ENCODE results near the gene DISC1.

The DISC1 gene

DNA sequence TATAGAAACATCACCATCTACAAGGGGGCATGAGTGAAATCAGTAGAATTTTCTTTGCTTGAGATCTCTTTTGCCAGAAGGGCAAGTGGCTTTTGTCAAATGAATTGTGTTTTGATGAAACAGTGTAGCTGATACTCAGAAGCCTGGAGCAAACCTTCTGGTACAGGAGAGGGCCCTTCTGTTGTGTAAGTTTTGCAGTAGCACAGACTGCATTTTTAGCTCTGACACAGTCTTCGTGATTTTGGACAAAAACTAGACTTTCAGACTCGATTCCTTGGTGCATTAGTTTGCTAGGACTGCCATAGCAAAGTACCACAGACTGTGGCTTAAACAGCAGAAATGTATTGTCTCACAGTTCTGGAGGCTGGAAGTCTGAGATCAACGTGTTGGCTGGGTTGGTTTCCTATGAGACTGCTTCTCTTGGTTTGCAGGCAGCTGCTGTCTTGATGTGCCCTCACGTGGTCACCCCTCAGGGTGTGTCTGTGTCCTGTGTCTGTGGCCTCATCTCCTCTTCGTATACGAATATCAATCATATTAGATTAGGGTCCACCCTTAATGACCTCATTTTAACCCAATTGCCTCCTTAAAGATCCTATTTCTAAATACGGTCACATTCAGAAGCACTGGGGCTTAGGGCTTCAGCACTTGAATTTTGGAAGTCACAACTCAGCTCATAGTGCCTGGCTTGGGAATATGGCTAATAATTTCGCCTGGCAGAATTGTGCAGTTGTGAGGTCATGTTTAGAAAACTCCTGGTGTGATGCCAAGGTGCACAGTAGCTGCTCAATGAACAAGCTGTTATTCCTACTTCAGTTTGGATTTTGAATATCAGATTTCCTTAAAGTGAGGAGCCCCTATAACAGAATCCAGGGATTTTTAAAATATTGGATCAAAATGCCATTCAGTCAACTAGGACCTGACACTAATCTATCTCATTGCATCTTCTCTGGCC, 21.2 kb upstream of the DISC1 start:
- Histone ChIP-seq H3K4me1 (ENCODE audit: control insufficient read depth in 2 of 2, insufficient read depth in 2 of 2, low read length in 2 of 2) (peaks cover 0 to 3% of the 10 kb centered on the region in 2 donors), H3K9ac (ENCODE audit: low read depth in 1 of 2, low read length in 2 of 2) (no peak overlapping the region), H3K4me3 (ENCODE audit: low read length in 2 of 2) (no peak overlapping the region), H3K36me3 (ENCODE audit: control insufficient read depth in 2 of 2, insufficient read depth in 2 of 2, low read length in 2 of 2) (no peaks in the 10 kb centered on the region), H3K27me3 (ENCODE audit: control insufficient read depth in 2 of 2, insufficient read depth in 2 of 2, low read length in 2 of 2) (no peaks in the 10 kb centered on the region), H3K9me3 (ENCODE audit: control insufficient read depth in 2 of 2, low read length in 2 of 2) (no peaks in the 10 kb centered on the region), H3K27ac (ENCODE audit: low read depth in 2 of 2, low read length in 2 of 2) (no peak overlapping the region)

DNA sequence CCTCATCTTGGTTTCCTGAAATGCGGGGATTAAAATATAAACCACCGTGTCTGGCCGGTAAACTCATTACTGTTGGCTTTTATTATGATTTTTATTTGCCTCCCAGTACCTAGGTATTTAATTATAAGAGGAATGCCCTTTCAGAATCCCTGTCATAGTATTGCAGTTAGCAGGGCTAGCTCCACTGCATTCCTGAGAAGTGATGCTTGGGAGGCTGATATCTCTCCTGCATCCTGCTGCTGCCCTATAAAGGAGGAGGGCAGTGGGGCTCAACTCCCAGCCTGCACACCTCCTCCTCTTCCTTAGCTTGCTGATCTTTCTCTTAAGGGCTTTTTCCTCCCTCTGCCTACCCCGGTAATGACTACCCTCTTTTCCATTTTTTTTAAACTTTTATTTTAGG, 19.9 kb upstream of the DISC1 start:
- no peaks in the 10 kb centered on the region for H3K9me3 ChIP-seq (ENCODE audit: control insufficient read depth in 2 of 2, low read length in 2 of 2)
- H3K27me3 ChIP-seq (ENCODE audit: control insufficient read depth in 2 of 2, insufficient read depth in 2 of 2, low read length in 2 of 2), result no peaks in the 10 kb centered on the region
- H3K4me3 ChIP-seq (ENCODE audit: low read length in 2 of 2), result no peak overlapping the region
- H3K36me3 ChIP-seq (ENCODE audit: control insufficient read depth in 2 of 2, insufficient read depth in 2 of 2, low read length in 2 of 2), result no peaks in the 10 kb centered on the region
- peaks cover under 1 to 3% of the 10 kb centered on the region in 2 donors for H3K4me1 ChIP-seq (ENCODE audit: control insufficient read depth in 2 of 2, insufficient read depth in 2 of 2, low read length in 2 of 2)
- H3K27ac ChIP-seq (ENCODE audit: low read depth in 2 of 2, low read length in 2 of 2), result no peak overlapping the region
- no peak overlapping the region for H3K9ac ChIP-seq (ENCODE audit: low read depth in 1 of 2, low read length in 2 of 2)

DNA sequence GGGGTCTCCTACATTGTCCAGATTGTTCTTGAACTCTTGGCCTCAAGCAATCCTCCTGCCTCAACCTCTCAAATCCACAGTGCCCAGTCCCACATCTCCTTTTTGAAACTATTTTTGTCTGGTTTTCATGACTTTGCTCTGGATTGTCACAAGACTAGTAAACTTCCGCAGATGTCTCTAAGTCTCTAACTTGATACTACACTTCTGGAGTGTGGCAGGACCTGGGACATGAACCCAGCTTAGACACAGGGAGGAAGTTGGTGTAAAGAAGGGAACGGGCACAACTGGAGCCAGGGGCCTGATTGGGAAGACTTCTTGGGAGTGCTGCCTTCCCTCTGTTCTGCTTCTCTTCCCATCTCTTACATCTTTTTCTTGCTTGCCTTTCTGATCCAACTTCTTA, 16.2 kb upstream of the DISC1 start:
- Histone ChIP-seq H3K27me3 (ENCODE audit: control insufficient read depth in 2 of 2, insufficient read depth in 2 of 2, low read length in 2 of 2) (no peaks in the 10 kb centered on the region), H3K4me3 (ENCODE audit: low read length in 2 of 2) (no peak overlapping the region), H3K27ac (ENCODE audit: low read depth in 2 of 2, low read length in 2 of 2) (no peak overlapping the region), H3K9me3 (ENCODE audit: control insufficient read depth in 2 of 2, low read length in 2 of 2) (no peaks in the 10 kb centered on the region), H3K9ac (ENCODE audit: low read depth in 1 of 2, low read length in 2 of 2) (no peak overlapping the region), H3K4me1 (ENCODE audit: control insufficient read depth in 2 of 2, insufficient read depth in 2 of 2, low read length in 2 of 2) (peaks cover 0 to 8% of the 10 kb centered on the region in 2 donors), H3K36me3 (ENCODE audit: control insufficient read depth in 2 of 2, insufficient read depth in 2 of 2, low read length in 2 of 2) (no peaks in the 10 kb centered on the region)

DNA sequence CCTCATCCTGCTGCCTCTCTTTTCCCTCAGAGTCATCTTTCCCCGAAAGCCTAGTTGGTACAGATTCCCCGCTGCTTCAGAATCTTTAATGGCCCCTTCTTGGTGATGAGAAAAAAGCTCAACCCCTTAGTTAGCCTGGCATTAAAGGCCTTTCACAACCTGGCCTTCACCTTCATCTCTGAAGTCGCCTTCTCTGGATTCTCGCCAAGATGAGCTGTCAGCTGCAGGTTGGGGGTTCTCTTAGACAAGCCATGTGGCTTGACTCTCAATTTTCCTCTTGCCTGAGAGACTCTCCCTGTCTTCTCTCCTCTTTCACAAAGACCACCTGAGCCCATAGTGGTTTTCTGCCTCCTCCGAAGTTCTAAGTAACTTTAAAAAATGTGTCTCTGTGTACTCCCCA, 15.5 kb upstream of the DISC1 start:
- Histone ChIP-seq H3K4me3 (ENCODE audit: low read length in 2 of 2) (no peak overlapping the region), H3K9me3 (ENCODE audit: control insufficient read depth in 2 of 2, low read length in 2 of 2) (no peaks in the 10 kb centered on the region), H3K27ac (ENCODE audit: low read depth in 2 of 2, low read length in 2 of 2) (no peak overlapping the region), H3K4me1 (ENCODE audit: control insufficient read depth in 2 of 2, insufficient read depth in 2 of 2, low read length in 2 of 2) (peaks cover 0 to 8% of the 10 kb centered on the region in 2 donors), H3K9ac (ENCODE audit: low read depth in 1 of 2, low read length in 2 of 2) (no peak overlapping the region), H3K27me3 (ENCODE audit: control insufficient read depth in 2 of 2, insufficient read depth in 2 of 2, low read length in 2 of 2) (no peaks in the 10 kb centered on the region), H3K36me3 (ENCODE audit: control insufficient read depth in 2 of 2, insufficient read depth in 2 of 2, low read length in 2 of 2) (no peaks in the 10 kb centered on the region)

DNA sequence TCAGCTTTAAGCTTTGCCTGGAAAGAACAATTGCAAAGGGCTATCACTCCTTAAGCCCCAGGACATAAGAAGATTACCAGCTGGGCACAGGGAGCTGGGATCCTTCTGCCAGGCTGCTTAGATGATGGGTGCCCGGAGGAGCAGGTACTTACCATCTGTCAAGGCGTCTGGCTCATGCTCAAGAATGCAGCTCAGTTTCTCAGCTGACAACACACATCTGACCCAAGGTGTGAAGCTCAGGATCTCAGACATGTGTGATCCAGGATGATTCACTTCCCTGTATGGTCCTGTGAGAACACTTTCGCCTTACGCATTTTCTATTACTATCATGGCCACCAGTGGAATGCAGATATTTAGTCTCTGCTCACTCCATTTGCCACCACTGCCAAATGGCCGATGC, 14.7 kb upstream of the DISC1 start:
- peak overlapping the region in 1 of 2 donors; percentile 18 for H3K27ac ChIP-seq (ENCODE audit: low read depth in 2 of 2, low read length in 2 of 2)
- peaks cover 0 to 8% of the 10 kb centered on the region in 2 donors for H3K4me1 ChIP-seq (ENCODE audit: control insufficient read depth in 2 of 2, insufficient read depth in 2 of 2, low read length in 2 of 2)
- no peak overlapping the region for H3K9ac ChIP-seq (ENCODE audit: low read depth in 1 of 2, low read length in 2 of 2)
- no peaks in the 10 kb centered on the region for H3K9me3 ChIP-seq (ENCODE audit: control insufficient read depth in 2 of 2, low read length in 2 of 2)
- no peaks in the 10 kb centered on the region for H3K36me3 ChIP-seq (ENCODE audit: control insufficient read depth in 2 of 2, insufficient read depth in 2 of 2, low read length in 2 of 2)
- peak overlapping the region in 1 of 2 donors; percentile 4 for H3K4me3 ChIP-seq (ENCODE audit: low read length in 2 of 2)
- no peaks in the 10 kb centered on the region for H3K27me3 ChIP-seq (ENCODE audit: control insufficient read depth in 2 of 2, insufficient read depth in 2 of 2, low read length in 2 of 2)

DNA sequence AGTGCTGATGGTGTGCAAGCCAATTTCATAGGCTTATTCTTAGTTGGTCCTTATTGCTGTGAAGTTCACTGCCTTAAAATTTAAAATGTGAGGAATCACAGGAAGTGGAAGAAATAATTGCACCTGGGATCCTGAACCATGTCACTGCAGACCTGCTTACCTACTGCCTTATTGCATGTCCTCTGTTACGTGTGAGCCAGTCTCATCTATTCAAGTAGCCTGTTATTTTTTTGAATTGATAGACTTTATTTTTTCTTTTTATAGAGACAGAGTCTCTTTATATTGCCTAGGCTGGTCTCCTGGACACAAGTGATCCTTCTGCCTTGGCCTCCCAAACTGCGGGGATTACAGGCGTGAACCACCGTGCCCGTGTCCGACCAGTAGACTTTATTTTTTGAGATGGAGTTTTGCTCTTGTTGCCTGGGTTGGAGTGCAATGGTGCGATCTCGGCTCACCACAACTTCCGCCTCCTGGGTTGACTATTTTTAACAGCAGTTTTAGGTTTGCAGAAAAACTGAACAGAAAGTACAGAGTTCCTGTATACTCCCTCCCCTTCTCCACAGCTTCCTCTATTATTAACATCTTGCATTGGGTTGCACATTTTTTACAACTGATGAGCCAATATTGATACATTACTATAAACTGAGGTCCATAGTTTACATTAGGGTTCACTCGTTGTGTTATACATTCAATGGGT, 14.0 kb upstream of the DISC1 start:
- no peaks in the 10 kb centered on the region for H3K27me3 ChIP-seq (ENCODE audit: control insufficient read depth in 2 of 2, insufficient read depth in 2 of 2, low read length in 2 of 2)
- H3K4me1 ChIP-seq (ENCODE audit: control insufficient read depth in 2 of 2, insufficient read depth in 2 of 2, low read length in 2 of 2), result peaks cover 0 to 8% of the 10 kb centered on the region in 2 donors
- no peaks in the 10 kb centered on the region for H3K36me3 ChIP-seq (ENCODE audit: control insufficient read depth in 2 of 2, insufficient read depth in 2 of 2, low read length in 2 of 2)
- no peaks in the 10 kb centered on the region for H3K9me3 ChIP-seq (ENCODE audit: control insufficient read depth in 2 of 2, low read length in 2 of 2)
- H3K9ac ChIP-seq (ENCODE audit: low read depth in 1 of 2, low read length in 2 of 2), result no peak overlapping the region
- H3K27ac ChIP-seq (ENCODE audit: low read depth in 2 of 2, low read length in 2 of 2), result peak overlapping the region; percentile 25 to 51
- H3K4me3 ChIP-seq (ENCODE audit: low read length in 2 of 2), result peak overlapping the region in 1 of 2 donors; percentile 49

DNA sequence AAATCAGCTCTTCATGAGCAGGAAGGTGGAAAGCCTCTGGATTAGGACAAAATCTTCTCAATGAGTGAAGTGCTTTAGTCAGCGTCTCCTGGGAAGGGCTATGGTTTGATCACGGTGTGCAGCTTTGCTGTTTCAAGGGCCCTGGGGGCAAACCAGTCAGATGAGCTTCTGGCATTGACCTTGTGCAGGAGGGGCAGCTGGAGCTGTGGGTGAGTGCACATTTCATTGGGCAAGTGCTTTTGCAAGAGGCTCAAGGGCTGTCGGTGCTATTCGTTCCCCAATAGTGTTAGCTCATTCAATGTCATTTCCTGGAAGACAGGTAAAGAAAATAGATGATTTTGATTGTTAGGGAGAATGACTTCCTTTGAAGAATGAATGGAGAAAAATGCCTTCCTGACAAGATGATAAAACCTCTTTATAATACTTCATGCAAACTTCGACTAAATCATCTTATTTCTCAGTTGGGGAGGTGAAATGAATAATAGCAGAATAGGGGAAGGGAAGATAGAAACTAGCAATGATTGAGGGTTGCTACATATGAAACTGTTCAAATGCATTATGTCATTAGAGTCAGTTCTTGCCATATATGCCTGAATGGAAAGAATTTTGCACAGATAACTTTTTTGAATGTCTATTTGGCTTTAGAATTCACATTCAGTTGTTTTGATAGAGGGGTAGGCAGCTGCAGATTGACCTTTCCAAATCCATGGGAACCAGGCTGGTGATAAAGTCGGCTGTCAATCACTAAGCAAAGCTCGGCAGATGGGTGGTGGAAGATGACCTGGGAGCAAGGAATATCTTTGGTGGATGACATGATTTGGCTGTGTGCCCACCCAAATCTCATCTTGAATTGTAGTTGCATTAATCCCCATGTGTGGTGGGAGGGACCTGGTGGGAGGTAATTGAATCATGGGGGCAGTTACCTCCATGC, 12.9 kb upstream of the DISC1 start:
- H3K36me3 ChIP-seq (ENCODE audit: control insufficient read depth in 2 of 2, insufficient read depth in 2 of 2, low read length in 2 of 2), result no peaks in the 10 kb centered on the region
- peaks cover 0 to 8% of the 10 kb centered on the region in 2 donors for H3K4me1 ChIP-seq (ENCODE audit: control insufficient read depth in 2 of 2, insufficient read depth in 2 of 2, low read length in 2 of 2)
- peak overlapping the region in 1 of 2 donors; percentile 49 for H3K4me3 ChIP-seq (ENCODE audit: low read length in 2 of 2)
- no peaks in the 10 kb centered on the region for H3K27me3 ChIP-seq (ENCODE audit: control insufficient read depth in 2 of 2, insufficient read depth in 2 of 2, low read length in 2 of 2)
- no peak overlapping the region for H3K9ac ChIP-seq (ENCODE audit: low read depth in 1 of 2, low read length in 2 of 2)
- no peaks in the 10 kb centered on the region for H3K9me3 ChIP-seq (ENCODE audit: control insufficient read depth in 2 of 2, low read length in 2 of 2)
- no peak overlapping the region for H3K27ac ChIP-seq (ENCODE audit: low read depth in 2 of 2, low read length in 2 of 2)

DNA sequence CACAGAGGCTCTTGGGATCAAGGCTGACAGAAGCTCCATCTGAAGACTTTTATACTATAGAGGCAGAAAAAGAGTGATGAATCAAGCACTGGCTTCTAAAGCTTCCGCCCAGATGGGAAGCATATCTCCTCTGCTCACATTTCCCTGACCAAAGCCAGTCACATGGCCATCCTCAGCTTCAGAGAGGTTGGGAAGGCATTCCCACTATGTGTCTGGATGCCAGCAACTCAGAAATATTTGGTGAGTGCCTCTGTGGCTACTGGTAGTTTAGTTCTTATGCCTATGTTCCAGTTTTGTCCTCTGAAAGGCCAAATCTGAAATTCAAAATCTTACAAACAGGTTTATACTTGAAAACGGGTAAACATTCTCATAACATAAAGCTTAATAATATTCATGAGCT, 9.9 kb upstream of the DISC1 start:
- H3K36me3 ChIP-seq (ENCODE audit: control insufficient read depth in 2 of 2, insufficient read depth in 2 of 2, low read length in 2 of 2), result no peaks in the 10 kb centered on the region
- H3K27ac ChIP-seq (ENCODE audit: low read depth in 2 of 2, low read length in 2 of 2), result no peak overlapping the region
- H3K4me1 ChIP-seq (ENCODE audit: control insufficient read depth in 2 of 2, insufficient read depth in 2 of 2, low read length in 2 of 2), result peaks cover 0 to 8% of the 10 kb centered on the region in 2 donors
- H3K9ac ChIP-seq (ENCODE audit: low read depth in 1 of 2, low read length in 2 of 2), result no peak overlapping the region
- H3K9me3 ChIP-seq (ENCODE audit: control insufficient read depth in 2 of 2, low read length in 2 of 2), result no peaks in the 10 kb centered on the region
- H3K27me3 ChIP-seq (ENCODE audit: control insufficient read depth in 2 of 2, insufficient read depth in 2 of 2, low read length in 2 of 2), result no peaks in the 10 kb centered on the region
- H3K4me3 ChIP-seq (ENCODE audit: low read length in 2 of 2), result no peak overlapping the region

DNA sequence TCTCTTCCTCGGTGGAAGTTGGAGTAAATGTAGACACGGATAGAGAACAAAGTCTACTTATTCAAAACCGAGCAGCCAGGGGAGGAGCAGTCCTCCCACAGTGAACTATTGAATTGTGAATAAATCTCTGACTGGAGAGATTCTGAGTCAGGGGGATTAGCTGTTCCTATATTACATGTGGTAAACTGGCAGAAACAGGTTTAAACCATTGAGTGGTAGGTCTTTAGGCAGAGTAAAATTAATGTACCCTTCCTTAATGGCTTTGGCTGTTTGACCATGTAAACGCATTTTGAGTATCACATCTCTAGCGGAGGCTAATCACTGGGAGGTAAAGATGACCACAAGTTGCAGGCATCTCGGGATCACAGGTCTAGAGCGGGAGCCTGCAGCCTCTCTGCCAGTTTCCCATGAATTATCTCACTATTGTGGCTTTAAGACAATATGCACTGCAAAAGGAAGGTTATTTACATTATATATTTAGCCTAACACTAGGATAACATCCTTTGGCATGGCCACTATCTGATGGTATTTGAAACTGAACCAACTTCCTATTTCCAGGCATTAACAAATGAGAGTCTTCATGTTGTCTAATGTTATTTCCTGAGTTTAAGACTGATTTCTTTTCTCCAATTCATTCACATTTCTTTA, 7.9 kb upstream of the DISC1 start:
- Histone ChIP-seq H3K9me3 (ENCODE audit: control insufficient read depth in 2 of 2, low read length in 2 of 2) (no peaks in the 10 kb centered on the region), H3K27me3 (ENCODE audit: control insufficient read depth in 2 of 2, insufficient read depth in 2 of 2, low read length in 2 of 2) (no peaks in the 10 kb centered on the region), H3K27ac (ENCODE audit: low read depth in 2 of 2, low read length in 2 of 2) (no peak overlapping the region), H3K36me3 (ENCODE audit: control insufficient read depth in 2 of 2, insufficient read depth in 2 of 2, low read length in 2 of 2) (no peaks in the 10 kb centered on the region), H3K4me1 (ENCODE audit: control insufficient read depth in 2 of 2, insufficient read depth in 2 of 2, low read length in 2 of 2) (no peaks in the 10 kb centered on the region), H3K4me3 (ENCODE audit: low read length in 2 of 2) (no peak overlapping the region), H3K9ac (ENCODE audit: low read depth in 1 of 2, low read length in 2 of 2) (no peak overlapping the region)
